ENCODE results near the gene NLRC3.

The NLRC3 gene

DNA sequence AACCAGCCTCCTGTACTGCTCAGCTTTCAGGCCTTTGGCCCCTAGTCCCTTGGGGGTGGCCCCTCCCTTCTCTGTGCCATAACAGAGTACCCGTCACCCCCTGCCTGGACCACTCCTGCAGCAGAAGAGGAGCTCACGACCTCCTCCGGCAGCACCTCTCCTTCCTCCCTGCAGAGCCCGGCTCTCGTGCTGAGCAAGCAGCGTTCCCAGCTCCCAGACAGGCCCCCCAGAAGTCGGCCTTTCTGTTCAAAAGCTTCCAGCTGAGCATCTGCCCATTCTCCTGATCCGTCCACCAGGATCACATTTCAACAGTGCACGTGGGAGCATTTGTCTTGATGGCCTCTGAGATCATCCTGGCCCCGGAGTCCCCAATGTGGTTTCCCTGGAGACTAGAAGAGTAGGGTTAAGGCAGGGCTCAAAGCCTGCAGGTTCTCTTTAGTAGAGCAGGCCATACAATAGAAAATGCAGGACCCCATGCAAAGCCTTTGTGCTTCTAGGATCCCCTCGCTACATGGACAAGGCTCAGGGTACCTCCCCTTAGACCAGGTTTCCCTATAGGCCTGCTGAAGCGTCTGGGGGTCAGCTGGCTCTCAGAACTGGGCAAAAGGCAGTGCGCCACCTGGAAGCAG, 35.6 kb downstream of the NLRC3 start:
- DNase-seq = no peak

DNA sequence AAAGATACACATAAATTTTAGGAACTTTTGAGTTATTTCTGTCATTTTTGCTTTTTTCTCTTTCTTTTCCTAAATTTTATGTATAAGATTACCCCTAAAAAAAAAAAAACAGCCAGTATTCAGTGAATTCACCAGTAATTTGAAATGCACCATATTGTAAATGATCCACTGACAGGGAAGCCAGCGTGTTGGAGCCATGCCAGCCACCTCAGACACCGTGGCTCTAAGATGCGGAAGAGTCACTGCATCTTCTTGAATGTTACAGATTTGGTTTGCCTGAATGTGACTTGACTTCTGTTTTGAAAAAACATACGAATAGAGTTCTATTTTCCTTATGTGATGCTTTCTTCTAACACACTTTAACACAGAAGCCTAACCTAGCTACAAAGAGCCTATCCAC, 39.0 kb downstream of the NLRC3 start:
- no peak for DNase-seq

DNA sequence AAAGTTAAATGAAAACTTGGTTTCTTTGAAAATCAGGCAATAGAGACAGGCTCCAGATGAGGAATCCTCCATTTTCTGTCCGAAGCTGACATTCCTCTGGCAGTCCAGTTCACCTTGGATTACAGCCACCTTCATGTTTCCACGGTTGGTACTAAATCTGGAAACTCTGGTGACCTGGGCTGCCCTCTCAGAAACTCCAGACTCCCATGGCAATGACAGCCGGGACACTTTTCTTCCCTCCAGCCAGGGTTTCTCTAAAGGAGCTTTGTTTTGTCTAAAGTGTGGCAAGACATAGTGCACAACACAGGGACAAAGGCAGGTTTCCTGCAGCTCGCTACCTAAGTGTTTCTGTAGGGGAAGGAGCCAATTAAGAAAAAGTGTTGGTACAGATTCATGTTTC, 40.4 kb downstream of the NLRC3 start:
- DNase-seq = no peak

DNA sequence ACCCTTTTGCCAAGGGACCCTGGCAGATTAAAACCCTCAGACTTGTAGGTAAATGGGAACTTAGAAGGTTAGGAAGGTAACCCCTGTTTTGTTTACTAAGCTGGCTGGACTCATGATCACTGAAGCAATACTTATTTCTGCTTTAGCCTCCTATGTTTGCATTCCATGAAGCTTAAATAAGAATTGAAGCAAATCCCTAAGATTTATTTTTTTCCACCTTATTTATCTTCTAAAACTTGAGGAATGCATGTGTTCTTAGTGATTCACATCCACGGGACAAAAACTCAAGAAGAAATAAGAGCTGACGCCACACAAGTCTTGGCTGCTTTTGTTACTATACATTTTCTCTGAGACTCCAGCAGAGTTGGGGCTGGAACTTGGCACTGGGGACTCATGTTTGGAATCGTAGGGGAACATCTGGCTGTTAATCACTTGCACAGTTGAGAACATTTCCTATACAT, 40.9 kb downstream of the NLRC3 start:
- DNase-seq = no peak

DNA sequence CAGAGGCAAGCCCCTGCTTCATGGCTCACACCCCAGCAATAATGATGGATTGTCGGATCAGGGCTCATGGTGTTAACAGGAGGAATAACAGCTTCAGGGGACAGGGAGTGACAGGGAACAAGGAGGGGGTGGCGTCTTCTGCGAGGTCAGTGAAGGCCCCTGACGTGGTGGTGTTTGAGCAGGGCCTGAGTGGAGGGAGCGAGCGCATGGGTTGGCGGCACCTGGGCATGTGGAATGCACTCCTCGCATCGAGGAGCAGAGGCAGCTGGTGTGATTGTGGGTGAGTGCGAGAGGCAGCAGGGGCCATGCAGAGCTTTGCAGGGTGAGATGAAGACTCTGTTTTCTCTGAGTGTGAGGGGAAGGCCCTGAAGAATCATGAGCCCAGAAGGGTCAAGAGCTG, 43.1 kb downstream of the NLRC3 start:
- DNase-seq = no peak

DNA sequence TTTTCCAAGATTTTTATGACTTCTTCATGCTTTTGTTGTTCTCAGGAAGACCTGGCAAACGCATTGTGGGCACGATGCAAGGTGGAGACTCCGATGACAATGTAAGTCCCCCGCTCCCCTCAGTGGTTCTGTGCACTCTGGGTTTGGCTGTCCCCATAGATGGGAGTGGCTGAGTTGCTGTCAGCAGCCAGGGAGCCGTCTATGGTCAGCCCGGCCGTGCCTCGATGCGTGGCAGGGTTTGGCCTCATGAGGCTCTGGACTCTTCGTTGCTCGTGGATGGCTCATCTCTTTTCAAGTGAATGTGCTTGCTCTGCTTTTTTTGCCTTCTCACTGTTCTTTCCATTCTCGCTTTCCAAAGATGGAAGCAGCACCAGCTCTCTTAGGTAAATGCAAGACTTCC, 44.5 kb downstream of the NLRC3 start:
- no peak for DNase-seq

DNA sequence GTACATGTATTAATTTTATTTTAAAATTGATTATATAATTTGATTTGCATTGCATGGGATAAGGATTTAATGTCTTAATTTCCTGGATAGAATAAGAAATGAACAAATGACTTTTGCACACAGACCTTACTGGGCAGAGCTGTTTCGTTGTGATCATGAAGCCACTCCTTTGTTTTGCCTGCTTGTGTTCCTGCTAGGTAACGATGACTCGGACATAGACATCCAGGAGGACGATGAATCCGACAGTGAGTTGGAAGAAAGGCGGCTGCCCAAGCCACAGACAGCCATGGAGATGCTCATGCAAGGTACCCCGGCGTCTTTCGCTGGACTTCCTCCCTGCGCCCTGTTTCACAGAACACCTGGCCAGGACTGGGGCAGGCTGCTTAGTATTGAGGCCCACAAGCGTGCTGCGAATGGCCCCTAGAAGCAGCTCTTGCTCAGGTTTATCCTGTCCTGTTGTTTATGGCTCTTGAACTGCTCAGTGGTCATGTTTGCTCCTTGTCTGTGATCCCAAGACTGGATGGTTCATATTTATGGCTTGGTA, 46.8 kb downstream of the NLRC3 start:
- no peak for DNase-seq

DNA sequence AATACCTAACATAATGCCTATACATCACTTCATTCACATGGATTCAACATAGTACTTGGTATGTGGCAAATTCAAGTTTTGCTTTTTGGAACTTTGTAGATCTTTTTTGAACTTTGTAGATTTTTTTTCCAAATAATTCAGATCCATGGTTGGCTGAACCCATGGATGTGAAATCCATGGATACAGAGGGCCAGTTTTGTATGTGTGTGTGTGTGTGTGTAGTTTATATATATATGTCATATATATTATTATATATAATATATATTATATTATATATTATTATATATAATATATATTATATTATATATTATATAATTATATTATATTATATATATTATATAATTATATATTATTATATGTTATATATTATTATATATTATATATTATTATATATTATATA, 48.0 kb downstream of the NLRC3 start:
- no peak for DNase-seq

DNA sequence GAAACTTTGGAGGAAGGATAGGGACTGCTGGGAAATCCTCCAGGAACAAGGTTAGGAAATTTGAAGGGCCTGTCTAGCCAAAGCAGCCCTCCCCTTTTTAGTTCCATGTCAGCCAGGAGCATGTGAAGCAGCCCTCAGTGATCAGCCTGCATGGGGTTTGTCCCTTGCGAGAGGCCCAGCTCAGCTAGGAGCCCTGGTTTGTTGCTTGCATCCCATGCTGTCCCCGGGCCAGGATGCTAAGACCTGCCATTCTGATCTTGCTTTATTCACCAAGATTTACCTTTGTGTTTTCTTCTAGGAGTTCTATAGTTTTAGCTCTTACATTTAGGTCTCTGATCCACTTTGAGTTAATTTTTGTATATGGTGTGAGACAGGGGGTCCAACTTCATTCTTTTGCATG, 48.8 kb downstream of the NLRC3 start:
- no peak for DNase-seq

DNA sequence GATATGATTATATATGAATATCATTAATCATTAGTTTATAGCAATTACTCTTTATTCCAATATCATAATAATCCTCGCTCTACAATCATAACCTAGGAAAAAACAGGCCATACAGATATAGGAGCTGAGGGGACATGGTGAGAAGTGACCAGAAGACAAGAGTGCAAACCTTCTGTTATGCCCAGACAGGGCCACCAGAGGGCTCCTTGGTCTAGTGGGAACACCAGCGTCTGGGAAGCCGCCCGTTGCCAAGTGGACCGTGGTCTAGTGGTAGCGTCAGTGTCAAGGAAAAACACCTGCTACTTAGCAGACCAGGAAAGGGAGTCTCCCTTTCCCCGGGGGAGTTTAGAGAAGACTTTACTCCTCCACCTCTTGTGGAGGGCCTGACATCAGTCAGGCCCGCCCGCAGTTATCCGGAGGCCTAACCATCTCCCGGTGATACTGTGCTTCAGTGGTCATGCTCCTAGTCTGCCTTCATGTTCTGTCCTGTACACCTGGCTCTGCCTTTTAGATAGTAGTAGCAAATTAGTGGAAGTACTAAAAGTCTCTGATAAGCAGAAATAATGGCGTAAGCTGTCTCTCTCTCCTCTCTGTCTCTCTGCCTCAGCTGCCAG, 49.9 kb downstream of the NLRC3 start:
- peak; percentile 44 to 60 for DNase-seq

DNA sequence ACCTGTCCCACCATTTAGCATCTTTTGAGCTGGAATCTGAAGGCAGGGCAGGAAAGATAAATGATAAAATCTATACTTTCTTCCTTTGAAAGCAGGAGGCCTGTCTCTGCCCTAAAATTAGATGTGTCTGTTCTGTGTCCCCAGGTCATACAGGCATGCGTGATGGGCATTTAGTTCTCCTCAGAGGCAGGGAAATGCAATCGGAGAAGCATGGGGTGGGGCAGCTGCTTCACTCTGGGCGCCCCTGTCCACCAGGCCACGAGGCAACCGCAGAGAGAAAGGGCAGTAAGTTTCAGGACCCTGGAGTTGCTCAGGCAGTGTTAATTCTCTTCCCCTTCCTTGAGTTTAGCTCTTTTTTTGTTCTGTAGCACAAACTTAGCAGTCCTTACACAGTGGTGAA, 51.3 kb downstream of the NLRC3 start:
- no peak for DNase-seq

DNA sequence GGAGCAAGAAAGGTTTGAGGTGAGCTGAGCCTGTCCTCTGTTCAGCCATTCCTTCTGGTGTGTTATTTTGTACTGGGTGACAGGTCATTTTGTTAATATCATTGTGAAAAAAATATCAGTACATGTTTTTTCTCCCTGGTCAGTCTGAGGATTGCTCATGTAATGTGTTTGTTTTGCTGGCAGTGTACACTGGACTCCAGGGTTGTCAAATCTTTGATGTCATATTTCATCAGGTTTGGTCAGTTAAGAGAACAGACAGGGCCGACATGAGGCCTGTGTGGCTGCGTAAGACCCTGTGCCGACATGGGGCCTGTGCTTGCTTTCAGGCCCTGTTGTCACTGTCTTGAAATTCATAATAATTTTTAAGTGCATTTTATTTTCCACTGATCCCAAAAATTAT, 53.9 kb downstream of the NLRC3 start:
- no peak for DNase-seq

DNA sequence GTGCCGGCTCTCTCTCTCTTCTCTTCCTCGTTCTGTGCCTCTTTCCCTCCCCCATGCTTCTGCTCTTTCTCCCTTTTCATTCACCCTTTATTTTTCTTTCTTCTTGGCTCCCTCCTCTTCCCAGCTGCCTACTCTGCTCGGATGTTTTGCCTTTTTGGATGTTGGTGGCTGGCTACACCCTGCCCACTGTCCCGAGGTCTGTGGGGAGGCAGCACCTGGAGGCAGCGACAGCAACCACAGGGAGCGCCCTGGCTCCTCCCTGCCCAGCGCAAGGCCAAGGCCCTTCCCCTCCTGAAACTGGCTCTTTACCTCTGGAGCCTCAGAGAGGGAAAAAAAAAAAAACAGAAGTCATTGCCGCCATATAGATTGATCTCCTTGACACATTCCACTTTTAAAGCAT, 56.4 kb downstream of the NLRC3 start:
- DNase-seq = no peak

DNA sequence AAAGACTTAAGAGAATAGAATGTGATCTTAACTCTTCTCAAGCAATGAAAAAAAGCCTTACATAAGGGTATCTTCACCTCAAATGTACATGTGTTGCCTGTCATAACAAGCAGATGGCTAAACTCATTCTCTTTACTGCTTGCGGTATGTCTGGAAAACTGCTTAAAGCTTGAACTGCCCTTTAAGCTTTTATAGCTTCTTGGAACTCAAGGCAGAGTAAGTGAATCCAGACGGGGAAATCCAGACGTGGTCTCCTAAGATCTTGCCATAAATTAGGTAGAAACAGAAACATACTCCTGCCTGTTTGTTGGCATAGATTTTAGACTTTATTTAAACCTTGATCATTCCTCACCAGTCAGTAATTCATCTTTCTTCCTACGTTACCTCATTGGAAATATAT, 56.8 kb downstream of the NLRC3 start:
- no peak for DNase-seq

DNA sequence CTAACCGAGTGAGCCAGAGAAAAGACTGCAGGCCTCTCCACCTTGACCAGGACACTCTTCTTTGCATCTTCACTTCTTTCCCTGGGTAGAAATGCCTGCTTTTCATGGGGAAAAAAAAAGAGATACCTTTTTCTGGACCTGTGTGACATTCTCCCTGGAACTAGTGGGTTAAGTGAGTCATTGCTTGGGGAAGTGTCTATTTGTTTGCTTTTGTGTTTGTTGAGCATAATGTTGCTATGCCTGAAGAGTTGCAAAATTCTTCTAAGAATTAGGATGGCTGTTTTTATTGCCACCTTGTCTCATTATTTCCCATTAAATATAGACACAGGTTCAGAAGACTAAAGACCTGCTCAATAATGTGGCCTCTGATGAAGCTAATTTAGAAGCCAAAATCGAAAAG, 57.6 kb downstream of the NLRC3 start:
- DNase-seq = no peak

DNA sequence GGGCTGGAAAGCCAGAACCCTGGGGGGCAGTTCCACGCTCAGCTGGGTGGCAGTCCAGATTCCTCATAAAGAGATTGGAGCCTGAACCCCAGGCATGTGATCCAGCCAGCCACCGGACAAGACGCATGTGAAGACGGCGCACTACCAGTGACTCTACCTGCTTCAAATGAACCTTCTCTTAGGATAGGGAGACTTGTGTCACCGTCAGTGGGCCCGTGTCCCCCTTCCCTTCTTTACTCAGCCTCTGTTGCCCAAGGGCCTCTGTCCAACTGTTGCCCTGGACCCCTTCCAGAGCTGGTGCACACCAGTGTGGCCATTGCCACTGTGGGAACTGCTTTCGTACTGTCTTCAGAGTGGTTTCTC, 58.2 kb downstream of the NLRC3 start:
- DNase-seq = no peak

DNA sequence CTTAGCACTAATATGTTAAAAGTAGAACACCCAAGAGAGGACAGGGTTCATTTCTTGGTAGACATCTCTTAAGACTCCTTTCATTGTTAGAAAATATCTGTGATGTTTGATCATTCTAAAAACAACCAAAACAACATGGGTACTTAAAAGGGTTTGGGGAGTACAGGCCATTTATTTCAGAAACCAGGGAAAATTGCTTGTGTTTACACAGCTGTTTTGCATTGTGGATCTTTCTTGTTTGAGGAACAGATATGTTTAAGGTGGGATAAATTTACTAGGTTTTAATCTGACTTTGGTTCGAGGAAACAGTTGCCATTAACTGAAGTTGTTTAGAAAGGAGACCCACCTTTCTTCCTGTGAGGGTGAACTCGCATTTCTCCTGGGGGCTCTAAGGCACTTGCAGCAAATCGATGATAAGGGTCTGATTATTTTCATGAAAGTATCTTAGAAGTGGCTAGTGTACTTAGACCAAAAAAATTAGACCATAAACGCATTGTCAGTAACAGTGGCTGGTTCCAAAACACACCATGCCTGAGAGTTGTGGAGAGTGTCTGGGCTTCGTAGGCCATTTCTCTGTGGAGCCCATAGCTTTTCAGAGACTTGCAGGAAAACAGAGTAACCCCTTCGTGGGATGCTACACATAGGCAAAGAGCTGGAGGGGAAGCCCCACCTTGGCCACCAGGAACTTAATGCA, 58.8 kb downstream of the NLRC3 start:
- no peak for DNase-seq

DNA sequence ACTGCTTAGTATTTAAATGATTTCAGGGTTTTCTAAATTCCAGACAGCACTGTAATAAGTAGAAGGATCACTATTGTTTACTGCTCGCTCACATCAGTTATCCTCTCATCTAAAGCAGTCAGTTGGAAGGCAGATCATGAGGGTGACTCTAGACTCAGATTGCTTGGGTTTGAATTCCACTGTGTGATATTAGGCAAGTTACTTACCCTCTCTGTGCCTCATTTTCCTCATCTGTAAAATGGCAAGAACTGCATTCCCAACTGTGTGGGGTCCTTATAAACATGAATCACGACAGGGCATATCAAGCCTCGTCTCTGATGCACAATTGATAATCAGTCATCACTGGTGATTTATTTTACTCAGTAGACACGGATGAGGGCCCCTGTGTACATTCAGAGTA, 61.3 kb downstream of the NLRC3 start:
- no peak for DNase-seq

DNA sequence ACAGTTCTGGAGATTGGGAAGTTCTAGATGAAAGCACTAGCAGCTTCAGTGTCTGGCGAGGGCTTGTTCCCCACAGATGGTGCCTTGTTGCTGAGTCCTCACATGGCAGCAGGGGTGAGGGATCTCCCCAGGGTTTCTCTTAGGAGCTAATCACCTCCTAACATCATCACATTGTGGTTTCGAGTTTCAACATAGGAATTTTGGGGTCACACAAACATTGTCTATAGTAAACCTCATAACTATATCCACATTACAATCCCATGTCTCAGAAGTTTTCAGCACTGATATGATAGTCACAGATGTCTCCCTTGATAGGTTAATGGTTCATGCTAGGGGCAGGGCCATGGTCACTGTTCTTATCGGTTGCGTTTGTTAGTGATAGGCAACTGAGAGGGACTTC, 62.6 kb downstream of the NLRC3 start:
- DNase-seq = no peak

DNA sequence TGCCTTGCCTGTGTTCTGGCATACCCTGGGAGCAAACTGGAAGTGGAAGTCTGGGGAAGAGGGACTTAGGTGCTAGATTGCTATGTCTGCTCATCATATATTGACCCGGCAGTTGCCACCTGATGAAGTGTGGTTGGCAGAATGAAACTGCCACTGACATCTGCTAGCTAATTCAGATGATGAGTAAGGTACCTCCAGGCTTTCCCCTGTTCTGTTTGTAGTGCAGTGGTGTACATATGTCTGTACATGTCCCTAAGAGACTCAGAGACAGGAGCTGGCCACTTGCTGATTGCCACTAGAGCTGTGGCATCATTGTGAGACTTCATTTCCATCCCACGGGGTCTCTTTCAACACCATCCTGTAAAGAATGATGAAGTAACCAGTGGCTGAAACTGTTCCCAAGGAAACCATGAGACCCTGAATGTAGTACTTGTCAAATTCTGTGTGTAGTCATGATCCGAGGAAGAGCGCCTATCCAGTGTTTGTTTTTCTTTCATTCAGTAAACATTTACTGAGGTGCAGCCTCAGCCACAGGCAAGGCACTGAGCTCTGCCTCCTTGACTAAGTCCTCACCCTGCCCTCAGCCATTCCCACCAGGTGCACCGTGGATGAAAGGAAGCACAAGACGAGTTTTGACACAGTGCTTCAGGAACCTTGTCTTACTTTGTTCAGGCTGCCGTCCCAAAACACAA, 63.2 kb downstream of the NLRC3 start:
- DNase-seq = no peak

DNA sequence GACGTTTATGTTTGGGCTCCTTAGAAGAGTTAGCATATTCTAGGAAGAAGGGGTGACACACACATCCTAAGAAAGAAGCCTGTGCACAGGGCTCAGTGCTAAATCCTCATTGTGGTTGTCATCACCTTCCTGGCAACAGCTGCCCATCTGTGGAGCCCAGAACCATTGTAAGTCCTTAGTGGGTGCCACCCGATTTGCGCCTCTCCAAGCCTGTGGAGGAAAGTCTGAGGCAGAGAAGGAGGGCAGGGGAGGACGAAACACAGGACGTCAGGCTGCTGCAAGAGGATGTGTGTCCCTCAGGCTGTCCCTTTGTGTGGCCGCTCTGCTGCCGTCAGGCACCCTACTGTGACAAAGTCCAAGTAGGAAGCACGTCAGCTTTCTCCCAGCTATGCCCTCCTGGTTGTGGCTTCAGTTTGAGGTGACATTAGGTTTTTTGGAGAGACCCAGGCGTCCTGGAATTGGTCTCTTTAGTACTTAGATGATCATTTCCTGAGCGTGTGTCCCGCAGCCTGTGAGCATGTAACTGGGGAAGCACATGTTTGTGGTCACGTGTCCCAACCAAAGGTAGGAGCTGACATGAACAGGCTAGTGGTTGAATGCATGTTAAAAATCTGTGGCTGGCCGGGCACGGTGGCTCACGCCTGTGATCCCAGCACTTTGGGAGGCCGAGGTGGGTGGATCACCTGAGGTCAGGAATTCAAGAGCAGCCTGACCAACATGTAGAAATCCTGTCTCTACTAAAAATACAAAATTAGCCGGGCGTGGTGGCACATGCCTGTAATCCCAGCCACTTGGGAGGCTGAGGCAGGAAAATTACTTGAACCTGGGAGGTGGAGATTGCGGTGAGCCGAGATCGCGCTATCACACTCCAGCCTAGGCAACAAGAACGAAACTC, 65.7 kb downstream of the NLRC3 start:
- no peak for DNase-seq

DNA sequence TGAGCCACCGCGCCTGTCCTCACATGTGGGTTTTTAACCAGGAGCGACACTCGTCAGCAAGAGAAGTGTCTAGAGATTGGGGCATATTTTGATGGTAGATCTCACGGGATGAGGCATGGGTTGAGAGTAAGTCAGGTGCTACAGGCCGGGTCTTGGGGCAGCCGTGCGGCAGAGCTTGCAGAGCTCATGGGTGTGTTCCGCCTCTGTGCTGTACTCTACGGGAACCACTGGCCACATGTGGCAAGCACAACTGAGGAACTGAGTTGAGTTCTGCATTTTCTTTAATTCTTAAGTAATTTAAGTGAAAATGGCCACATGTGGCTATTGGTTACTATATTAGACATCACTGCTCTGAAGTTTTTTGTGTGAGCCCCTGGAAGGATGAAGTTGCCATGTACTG, 66.8 kb downstream of the NLRC3 start:
- no peak for DNase-seq

DNA sequence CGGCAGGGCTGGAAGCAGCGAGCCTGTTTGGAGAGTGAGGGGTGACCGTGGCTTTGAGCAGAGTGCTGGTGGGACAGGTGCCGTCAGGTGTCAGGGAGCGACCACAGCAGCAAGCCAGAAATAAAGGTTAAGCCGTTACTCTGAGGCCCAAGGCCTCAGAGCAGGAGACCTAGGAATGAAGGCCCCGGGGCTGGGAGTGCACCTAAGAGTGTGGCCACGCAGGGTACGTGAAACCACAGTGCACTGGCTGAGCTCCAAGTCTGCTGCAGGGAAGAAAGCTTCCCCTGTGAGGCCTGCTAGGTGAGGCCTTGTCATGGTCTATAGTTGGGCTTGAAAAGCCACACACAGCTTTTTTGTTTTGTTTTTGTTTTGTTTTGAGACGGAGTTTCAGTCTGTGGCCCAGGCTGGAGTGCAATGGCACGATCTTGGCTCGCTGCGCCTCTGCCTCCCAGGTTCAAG, 67.7 kb downstream of the NLRC3 start:
- DNase-seq = peak; percentile 49 to 54
